OCI-LY3 (cell line): Measurements from ENCODE around the gene POLRMT.

Source experiments
- CTCF ChIP-seq: fragments of 200-600, 300-600 bp; sonication (generic); IDR thresholded peaks from 2 replicates; pipeline ENCODE4 v1.5.1; 2014; ENCODE audit warnings: antibody characterized with exemption, low read length, low read depth
- EZH2phosphoT487 ChIP-seq: fragments of 200-600 bp; shearing (Covaris generic); IDR thresholded peaks from 2 replicates; pipeline ENCODE4 v1.6.1; 2018; ENCODE audit warnings: antibody characterized with exemption, mixed run types, low read depth

- TF ChIP-seq CTCF (no peak), EZH2phosphoT487 (no peak)
Observed at GRCh38 chr19:653425-653824, 20.1 kb upstream of the POLRMT start.
